Fibroblast of lung (primary cell): ENCODE measurements around the gene AKAP6.

ENCODE experiments used
- CTCF ChIP-seq, 2 donors: IDR thresholded peaks in 1 of 2; conservative IDR thresholded peaks in 1 of 2; 1 replicate in 1 of 2; 2 replicates in 1 of 2; pipeline ENCODE4 v1.5.1; 2011 to 2012; ENCODE audit warnings: low read length in 2 of 2, control low read depth in 1 of 2, inconsistent platforms in 1 of 2, low read depth in 1 of 2, mild to moderate bottlenecking in 1 of 2
- EZH2 ChIP-seq: IDR thresholded peaks from 2 replicates; pipeline ENCODE4 v1.5.1; 2012; ENCODE audit warnings: low read length, control low read depth, mild to moderate bottlenecking; ENCODE audit errors: missing control alignments

- TF ChIP-seq EZH2 (no peak), CTCF (conservative IDR thresholded peaks at IDR 0.05 in 1 of 2, IDR thresholded peaks at IDR 0.05 in 1 of 2; ENCODE audit: low read depth in 1 of 2, low read length in 2 of 2) (no peak)
These were observed 184.5 kb downstream of the AKAP6 start for GRCh38 chr14:32513571-32514009.
